ENCODE measurements around the gene DOK6. TPM values are rescaled to one million over a fixed set of nuclear protein-coding genes. Genes with fewer than 3 reads are reported as not detected.
"Not testable (repeated sequence)": the region's sequence is repeated elsewhere in the genome, so short reads cannot be mapped to it uniquely, and the experiment has no call there.

The DOK6 gene
- total RNA-seq, 2 experiments from 2014 or later = not detected

DNA sequence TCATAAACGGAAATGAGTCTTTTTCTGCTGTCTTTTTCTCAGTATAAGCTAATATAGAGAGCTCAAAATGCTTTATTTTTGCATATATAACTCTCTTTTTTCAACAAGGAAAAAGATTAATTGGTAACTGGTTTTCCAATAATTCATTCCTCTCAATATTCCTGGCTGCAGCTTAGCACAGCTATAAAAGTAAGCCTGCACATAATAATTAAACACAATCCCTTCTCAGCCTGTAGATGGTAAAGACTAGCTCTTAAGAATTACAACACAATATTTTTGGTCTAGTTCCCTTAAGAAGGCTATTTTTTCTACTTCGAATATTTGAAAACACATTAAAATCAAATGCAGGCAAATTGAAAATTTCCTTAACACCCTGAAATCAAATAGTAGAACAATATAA is 258.0 kb downstream of the DOK6 start:
- no TSS peak for BruUV-seq (replicated peaks)
- Histone ChIP-seq H3K36me3 (ENCODE audit: insufficient read depth, low read length) (no peaks in the 10 kb centered on the region), H2AFZ (ENCODE audit: low read length) (no peak overlapping the region), H3K4me1 (ENCODE audit: insufficient read depth, low read length, poor library complexity, severe bottlenecking) (no peaks in the 10 kb centered on the region), H3K4me2 (ENCODE audit: low read length) (no peak overlapping the region), H3K27ac (ENCODE audit: low read depth, low read length, poor library complexity, severe bottlenecking) (no peak overlapping the region), H3K9me2 (ENCODE audit: insufficient read depth, low read length) (no peaks in the 10 kb centered on the region), H3K9me3 (ENCODE audit: low read length) (no peaks in the 10 kb centered on the region), H4K20me1 (ENCODE audit: insufficient read depth, low read length) (no peaks in the 10 kb centered on the region), H3K4me3 (ENCODE audit: low read depth, low read length, poor library complexity, severe bottlenecking) (no peak overlapping the region), H3K79me2 (ENCODE audit: insufficient read depth, low read depth, low read length) (no peaks in the 10 kb centered on the region)
- intact Hi-C loops (cut with micrococcal nuclease; ENCODE audit: unreplicated experiment) = no loop called here
- TF ChIP-seq EZH2phosphoT487 (IDR thresholded peaks at IDR 0.05; ENCODE audit: borderline replicate concordance, low read depth, low read length) = no peak
- TF ChIP-seq, protein P1, sequence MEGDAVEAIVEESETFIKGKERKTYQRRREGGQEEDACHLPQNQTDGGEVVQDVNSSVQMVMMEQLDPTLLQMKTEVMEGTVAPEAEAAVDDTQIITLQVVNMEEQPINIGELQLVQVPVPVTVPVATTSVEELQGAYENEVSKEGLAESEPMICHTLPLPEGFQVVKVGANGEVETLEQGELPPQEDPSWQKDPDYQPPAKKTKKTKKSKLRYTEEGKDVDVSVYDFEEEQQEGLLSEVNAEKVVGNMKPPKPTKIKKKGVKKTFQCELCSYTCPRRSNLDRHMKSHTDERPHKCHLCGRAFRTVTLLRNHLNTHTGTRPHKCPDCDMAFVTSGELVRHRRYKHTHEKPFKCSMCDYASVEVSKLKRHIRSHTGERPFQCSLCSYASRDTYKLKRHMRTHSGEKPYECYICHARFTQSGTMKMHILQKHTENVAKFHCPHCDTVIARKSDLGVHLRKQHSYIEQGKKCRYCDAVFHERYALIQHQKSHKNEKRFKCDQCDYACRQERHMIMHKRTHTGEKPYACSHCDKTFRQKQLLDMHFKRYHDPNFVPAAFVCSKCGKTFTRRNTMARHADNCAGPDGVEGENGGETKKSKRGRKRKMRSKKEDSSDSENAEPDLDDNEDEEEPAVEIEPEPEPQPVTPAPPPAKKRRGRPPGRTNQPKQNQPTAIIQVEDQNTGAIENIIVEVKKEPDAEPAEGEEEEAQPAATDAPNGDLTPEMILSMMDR (conservative IDR thresholded peaks at IDR 0.05; ENCODE audit: low read length) = no peak
- POLR2A ChIA-PET = no interaction called here
- no peak for DNase-seq (ENCODE audit: low spot score)
- CTCF ChIA-PET (ENCODE audit: unreplicated experiment) = no interaction called here

GRCh38 chr18:69659142-69659651 is 258.5 kb downstream of the DOK6 start:
- DNase-seq (ENCODE audit: low spot score) = no peak
- H3K79me2 ChIP-seq (ENCODE audit: insufficient read depth, low read depth, low read length) = no peaks in the 10 kb centered on the region
- TF ChIP-seq, protein P1 (conservative IDR thresholded peaks at IDR 0.05; ENCODE audit: low read length) = no peak
- TF ChIP-seq EZH2phosphoT487 (IDR thresholded peaks at IDR 0.05; ENCODE audit: borderline replicate concordance, low read depth, low read length) = no peak
- H3K4me2 ChIP-seq (ENCODE audit: low read length) = no peak overlapping the region
- intact Hi-C loops (cut with micrococcal nuclease; ENCODE audit: unreplicated experiment) = no loop called here
- H3K9me3 ChIP-seq (ENCODE audit: low read length) = no peaks in the 10 kb centered on the region
- H2AFZ ChIP-seq (ENCODE audit: low read length) = no peak overlapping the region
- H3K9me2 ChIP-seq (ENCODE audit: insufficient read depth, low read length) = no peaks in the 10 kb centered on the region
- no peaks in the 10 kb centered on the region for H3K4me1 ChIP-seq (ENCODE audit: insufficient read depth, low read length, poor library complexity, severe bottlenecking)
- BruUV-seq (replicated peaks) = no TSS peak
- ChIA-PET CTCF (ENCODE audit: unreplicated experiment) (interaction anchor here (0.6 kb wide), 1 partner anchor 19 kb away, joined by 3 read pairs; no protein-coding TSS in a partner anchor), POLR2A (interaction anchor here (0.6 kb wide), 1 partner anchor 66 kb away, joined by 3 read pairs; no protein-coding TSS in a partner anchor)
- no peaks in the 10 kb centered on the region for H3K36me3 ChIP-seq (ENCODE audit: insufficient read depth, low read length)
- H4K20me1 ChIP-seq (ENCODE audit: insufficient read depth, low read length) = no peaks in the 10 kb centered on the region
- no peak overlapping the region for H3K4me3 ChIP-seq (ENCODE audit: low read depth, low read length, poor library complexity, severe bottlenecking)
- no peak overlapping the region for H3K27ac ChIP-seq (ENCODE audit: low read depth, low read length, poor library complexity, severe bottlenecking)

- CTCF ChIA-PET (ENCODE audit: unreplicated experiment); H3K9me3 ChIP-seq (ENCODE audit: low read length); POLR2A ChIA-PET: not testable (repeated sequence)
Measured at GRCh38 chr18:69662090-69662489, 261.4 kb downstream of the DOK6 start.

More at GRCh38 chr18:69662090-69662489, 261.4 kb downstream of the DOK6 start:
- H4K20me1 ChIP-seq (ENCODE audit: insufficient read depth, low read length); H3K4me3 ChIP-seq (ENCODE audit: low read depth, low read length, poor library complexity, severe bottlenecking); DNase-seq (ENCODE audit: low spot score); H3K27ac ChIP-seq (ENCODE audit: low read depth, low read length, poor library complexity, severe bottlenecking); H3K9me2 ChIP-seq (ENCODE audit: insufficient read depth, low read length); H3K79me2 ChIP-seq (ENCODE audit: insufficient read depth, low read depth, low read length); H2AFZ ChIP-seq (ENCODE audit: low read length); H3K4me1 ChIP-seq (ENCODE audit: insufficient read depth, low read length, poor library complexity, severe bottlenecking); intact Hi-C loops (cut with micrococcal nuclease; ENCODE audit: unreplicated experiment); H3K36me3 ChIP-seq (ENCODE audit: insufficient read depth, low read length); H3K4me2 ChIP-seq (ENCODE audit: low read length); BruUV-seq (replicated peaks): not testable (repeated sequence)
